GM12878 (cell line): Measurements from ENCODE around the gene PIP5KL1. TPM values are rescaled to one million over a fixed set of nuclear protein-coding genes. Genes with fewer than 3 reads are reported as not detected.

Source experiments
- BACH1 ChIP-seq: fragments of 450-650 bp; IDR thresholded peaks from 2 replicates; pipeline ENCODE4 v1.6.1; 2017; ENCODE audit warnings: mild to moderate bottlenecking, borderline replicate concordance
- BCL3 ChIP-seq: IDR thresholded peaks from 2 replicates; pipeline ENCODE4 v1.6.1; 2011; ENCODE audit warnings: borderline replicate concordance, low read depth, mild to moderate bottlenecking, moderate library complexity, low read length; ENCODE audit not compliant: insufficient read depth, poor library complexity, severe bottlenecking
- PRDM15 ChIP-seq: fragments of 450-650 bp; formaldehyde crosslinking; IDR thresholded peaks from 2 replicates; pipeline ENCODE4 v1.4.0; 2020; ENCODE audit warnings: mild to moderate bottlenecking, moderate library complexity
- SPI1 ChIP-seq: IDR thresholded peaks from 2 replicates; pipeline ENCODE4 v1.6.1; 2011; ENCODE audit warnings: low read depth, mild to moderate bottlenecking, low read length, moderate library complexity, borderline replicate concordance; ENCODE audit not compliant: insufficient read depth
- SRF ChIP-seq, 2 experiments: IDR thresholded peaks; 2 replicates each; pipeline ENCODE4 v1.6.1; 2011; ENCODE audit warnings: low read depth in 2 of 2, low read length in 2 of 2, mild to moderate bottlenecking in 1 of 2, moderate library complexity in 1 of 2
- ZNF274 ChIP-seq: IDR thresholded peaks from one replicate; pipeline ENCODE4 v1.8.0; 2011; ENCODE audit not compliant: insufficient read length, insufficient read depth
- ZNF592 ChIP-seq: fragments of 450-650 bp; IDR thresholded peaks from 2 replicates; pipeline ENCODE4 v1.6.1; 2017; ENCODE audit warnings: mild to moderate bottlenecking, moderate library complexity
- ZSCAN29 ChIP-seq: fragments of 450-650 bp; IDR thresholded peaks from 2 replicates; pipeline ENCODE4 v1.6.1; 2017; ENCODE audit warnings: mild to moderate bottlenecking, moderate library complexity
- polyA plus RNA-seq, 11 experiments: library from polyadenylated mRNA; depleted of rRNA in 4 of 11; unstranded in 6 of 11; stranded (reverse) in 5 of 11; fragments of >200 nt; fragmentation: Nextera tagmentation in 4 of 11; fragmentation: Illumina TruSeq in 1 of 11; extraction: Ambion mirVana in 4 of 11; extraction: Trizol in 1 of 11; gene quantifications; 1 replicate in 1 of 11; 2 replicates in 10 of 11; pipeline versions ENCODE4 v1.2.1 to v1.2.3, GENCODE V29; 2011 to 2016; ENCODE audit warnings: inconsistent platforms in 2 of 11, missing spikeins in 2 of 11, low read depth in 1 of 11
- total RNA-seq, 4 experiments: library from RNA; depleted of rRNA in 3 of 4; stranded (reverse); fragments of >200 nt in 3 of 4; fragmentation: Illumina TruSeq in 1 of 4; extraction: Trizol in 1 of 4; gene quantifications; 2 replicates each; pipeline versions ENCODE4 v1.2.1 to v1.2.3, GENCODE V29; 2013 to 2021
- TF ChIP-seq, protein P1 (sequence below): fragments of 450-650 bp; IDR thresholded peaks from 2 replicates; pipeline ENCODE4 v1.6.1; 2014; ENCODE audit warnings: mild to moderate bottlenecking

Gene PIP5KL1
- total and polyA plus RNA-seq, 10 of the 15 experiments (the other 5 are each of a cell fraction or from before 2014, with no cell fraction given) = 0.04 to 0.67 (median 0.43) TPM; not detected in 2

DNA sequence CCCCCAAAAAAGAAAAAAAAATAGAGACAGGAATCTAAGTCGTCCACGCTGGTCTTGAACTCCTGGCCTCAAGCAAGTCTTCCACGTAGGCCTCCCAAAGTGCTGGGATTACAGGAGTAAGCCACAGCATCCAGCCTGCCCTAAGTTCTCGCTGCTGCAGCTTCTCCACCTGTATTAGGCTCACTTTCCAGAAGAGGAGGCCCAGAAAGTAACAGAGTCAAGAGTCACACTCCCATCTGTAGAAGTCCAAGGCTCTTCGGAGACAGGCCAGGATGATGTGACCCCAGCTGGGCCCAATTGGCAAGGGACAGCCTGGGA is 48.4 kb upstream of the PIP5KL1 start (continued):
- TF ChIP-seq ZNF592 (no peak), ZSCAN29 (no peak), SRF (IDR thresholded peaks at IDR 0.05; ENCODE audit: low read depth in 2 of 2, low read length in 2 of 2) (no peak), PRDM15 (no peak), ZNF274 (no peak), SPI1 (no peak), BACH1 (no peak), BCL3 (no peak)
- TF ChIP-seq, protein P1, sequence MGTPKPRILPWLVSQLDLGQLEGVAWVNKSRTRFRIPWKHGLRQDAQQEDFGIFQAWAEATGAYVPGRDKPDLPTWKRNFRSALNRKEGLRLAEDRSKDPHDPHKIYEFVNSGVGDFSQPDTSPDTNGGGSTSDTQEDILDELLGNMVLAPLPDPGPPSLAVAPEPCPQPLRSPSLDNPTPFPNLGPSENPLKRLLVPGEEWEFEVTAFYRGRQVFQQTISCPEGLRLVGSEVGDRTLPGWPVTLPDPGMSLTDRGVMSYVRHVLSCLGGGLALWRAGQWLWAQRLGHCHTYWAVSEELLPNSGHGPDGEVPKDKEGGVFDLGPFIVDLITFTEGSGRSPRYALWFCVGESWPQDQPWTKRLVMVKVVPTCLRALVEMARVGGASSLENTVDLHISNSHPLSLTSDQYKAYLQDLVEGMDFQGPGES = no peak
- TF ChIP-seq, all 136 proteins: peak for 0
